ENCODE measurements around the gene SLIT3.

The SLIT3 gene

DNA sequence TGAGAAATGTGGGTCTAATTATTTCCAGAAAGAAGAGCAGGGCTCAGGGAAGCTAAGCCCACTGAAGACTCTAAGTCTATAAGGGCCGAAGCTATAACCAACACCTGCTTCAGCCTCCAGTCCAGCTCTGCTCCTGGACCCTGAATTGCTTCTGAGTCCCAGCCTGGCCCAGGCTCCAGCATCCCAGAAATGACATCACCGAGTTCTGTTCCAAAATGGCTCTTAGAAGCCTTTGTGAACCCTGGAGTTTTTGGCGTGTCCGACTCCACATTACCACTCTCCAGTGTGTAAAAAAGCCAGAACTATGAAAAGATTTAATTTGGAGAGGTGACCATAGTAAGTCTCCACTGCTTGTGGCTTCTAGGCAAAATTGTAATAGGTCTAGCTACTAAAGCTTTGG lies 289.9 kb downstream of the SLIT3 start:
- DNase-seq (ENCODE audit: extremely low read depth, insufficient read length) = no peak
- Histone ChIP-seq H3K27me3 (replicated peaks; ENCODE audit: control insufficient read depth, insufficient read depth, low read length) (peaks cover 5% of the 10 kb centered on the region), H3K4me3 (replicated peaks; ENCODE audit: low read depth, low read length) (no peak overlapping the region), H3K36me3 (ENCODE audit: control insufficient read depth, insufficient read depth, low read length) (no peaks in the 10 kb centered on the region)
- no peak for TF ChIP-seq CTCF (IDR thresholded peaks at IDR 0.05; ENCODE audit: insufficient read depth, low read length, poor library complexity, severe bottlenecking)

- Histone ChIP-seq H3K36me3 (ENCODE audit: control insufficient read depth, insufficient read depth, low read length) (no peaks in the 10 kb centered on the region), H3K4me3 (replicated peaks; ENCODE audit: low read depth, low read length) (no peak overlapping the region), H3K27me3 (replicated peaks; ENCODE audit: control insufficient read depth, insufficient read depth, low read length) (peaks cover 5% of the 10 kb centered on the region)
- DNase-seq (ENCODE audit: extremely low read depth, insufficient read length) = no peak
- no peak for TF ChIP-seq CTCF (IDR thresholded peaks at IDR 0.05; ENCODE audit: insufficient read depth, low read length, poor library complexity, severe bottlenecking)
Observed at GRCh38 chr5:169009123-169009522, 291.8 kb downstream of the SLIT3 start.

- no peak overlapping the region for H3K4me3 ChIP-seq (replicated peaks; ENCODE audit: low read depth, low read length)
- no peak for TF ChIP-seq CTCF (IDR thresholded peaks at IDR 0.05; ENCODE audit: insufficient read depth, low read length, poor library complexity, severe bottlenecking)
- H3K36me3 ChIP-seq (ENCODE audit: control insufficient read depth, insufficient read depth, low read length) = no peaks in the 10 kb centered on the region
- peaks cover 4% of the 10 kb centered on the region for H3K27me3 ChIP-seq (replicated peaks; ENCODE audit: control insufficient read depth, insufficient read depth, low read length)
- DNase-seq (ENCODE audit: extremely low read depth, insufficient read length) = no peak
Observed at GRCh38 chr5:169006842-169007790, 293.8 kb downstream of the SLIT3 start.

DNA sequence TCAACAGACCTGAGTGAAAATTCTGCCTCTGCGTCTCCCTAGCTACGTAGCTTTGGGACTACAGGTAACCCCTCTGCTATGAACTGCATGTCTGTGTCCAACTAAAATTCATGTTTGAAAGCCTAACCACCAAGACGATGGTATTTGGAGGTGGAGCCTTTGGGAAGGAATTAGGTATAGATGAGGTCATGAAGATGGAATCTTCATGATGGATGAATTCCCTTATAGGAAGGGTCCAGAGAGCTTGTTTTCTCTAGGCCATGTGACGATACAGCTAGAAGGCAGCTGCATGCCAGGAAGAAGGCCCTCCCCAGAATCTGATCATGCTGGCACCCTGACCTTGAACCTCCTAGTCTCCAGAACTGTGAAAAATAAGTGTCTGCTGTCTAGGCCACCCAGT lies 296.4 kb downstream of the SLIT3 start:
- Histone ChIP-seq H3K4me3 (replicated peaks; ENCODE audit: low read depth, low read length) (no peak overlapping the region), H3K27me3 (replicated peaks; ENCODE audit: control insufficient read depth, insufficient read depth, low read length) (no peaks in the 10 kb centered on the region; the same call in 1 of the 2 replicates), H3K36me3 (ENCODE audit: control insufficient read depth, insufficient read depth, low read length) (no peaks in the 10 kb centered on the region)
- DNase-seq (ENCODE audit: extremely low read depth, insufficient read length) = no peak
- no peak for TF ChIP-seq CTCF (IDR thresholded peaks at IDR 0.05; ENCODE audit: insufficient read depth, low read length, poor library complexity, severe bottlenecking)

GRCh38 chr5:169003721-169004541 lies 297.0 kb downstream of the SLIT3 start:
- DNase-seq (ENCODE audit: extremely low read depth, insufficient read length) = no peak
- no peak overlapping the region for H3K4me3 ChIP-seq (replicated peaks; ENCODE audit: low read depth, low read length)
- H3K36me3 ChIP-seq (ENCODE audit: control insufficient read depth, insufficient read depth, low read length) = no peaks in the 10 kb centered on the region
- no peak for TF ChIP-seq CTCF (IDR thresholded peaks at IDR 0.05; ENCODE audit: insufficient read depth, low read length, poor library complexity, severe bottlenecking)
- H3K27me3 ChIP-seq (replicated peaks; ENCODE audit: control insufficient read depth, insufficient read depth, low read length) = no peaks in the 10 kb centered on the region; the same call in 1 of the 2 replicates

Measured in GM06990 (cell line).